ENCODE data around the gene WDFY1.

DNA sequence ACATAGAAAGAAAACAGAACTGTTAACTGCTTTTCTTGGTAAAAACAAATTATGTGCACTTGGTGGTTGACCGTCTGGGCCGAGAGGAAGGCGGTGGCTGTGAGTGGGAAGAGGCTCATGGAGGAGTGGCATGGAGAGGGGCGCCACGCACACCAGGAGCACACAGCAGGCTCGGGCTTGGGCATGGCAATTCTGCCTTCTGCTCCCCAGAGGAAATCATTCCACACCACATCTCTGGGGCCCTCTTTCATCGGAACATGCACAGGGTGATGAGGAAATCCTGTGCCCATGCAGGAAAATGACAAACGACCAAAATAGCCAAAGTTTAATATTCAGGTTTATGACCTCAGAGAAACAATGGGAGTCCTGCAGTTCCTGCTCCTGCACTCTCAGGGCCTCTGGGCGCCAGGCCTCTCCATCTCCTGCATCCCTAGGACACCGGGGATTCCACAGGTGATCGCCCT lies 26.4 kb downstream of the WDFY1 start:
- TF ChIP-seq, protein P1, sequence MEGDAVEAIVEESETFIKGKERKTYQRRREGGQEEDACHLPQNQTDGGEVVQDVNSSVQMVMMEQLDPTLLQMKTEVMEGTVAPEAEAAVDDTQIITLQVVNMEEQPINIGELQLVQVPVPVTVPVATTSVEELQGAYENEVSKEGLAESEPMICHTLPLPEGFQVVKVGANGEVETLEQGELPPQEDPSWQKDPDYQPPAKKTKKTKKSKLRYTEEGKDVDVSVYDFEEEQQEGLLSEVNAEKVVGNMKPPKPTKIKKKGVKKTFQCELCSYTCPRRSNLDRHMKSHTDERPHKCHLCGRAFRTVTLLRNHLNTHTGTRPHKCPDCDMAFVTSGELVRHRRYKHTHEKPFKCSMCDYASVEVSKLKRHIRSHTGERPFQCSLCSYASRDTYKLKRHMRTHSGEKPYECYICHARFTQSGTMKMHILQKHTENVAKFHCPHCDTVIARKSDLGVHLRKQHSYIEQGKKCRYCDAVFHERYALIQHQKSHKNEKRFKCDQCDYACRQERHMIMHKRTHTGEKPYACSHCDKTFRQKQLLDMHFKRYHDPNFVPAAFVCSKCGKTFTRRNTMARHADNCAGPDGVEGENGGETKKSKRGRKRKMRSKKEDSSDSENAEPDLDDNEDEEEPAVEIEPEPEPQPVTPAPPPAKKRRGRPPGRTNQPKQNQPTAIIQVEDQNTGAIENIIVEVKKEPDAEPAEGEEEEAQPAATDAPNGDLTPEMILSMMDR (IDR thresholded peaks at IDR 0.05) = no peak
- TF ChIP-seq POLR2A (IDR thresholded peaks at IDR 0.05) = no peak
